Measurements from ENCODE around the gene DIABLO. TPM values are rescaled to one million over a fixed set of nuclear protein-coding genes. Genes with fewer than 3 reads are reported as not detected.

Gene DIABLO
- total RNA-seq, 1 experiment from 2014 or later = 74.6 TPM

- Histone ChIP-seq H3K23ac (ENCODE audit: insufficient read length, low read depth, low read length) (no peak overlapping the region), H3T11ph (ENCODE audit: low read length) (no peak overlapping the region), H3K79me1 (ENCODE audit: insufficient read depth, low read depth, low read length, poor library complexity, severe bottlenecking) (no peaks in the 10 kb centered on the region), H3K27ac (ENCODE audit: insufficient read length, low read depth, low read length) (no peak overlapping the region), H2BK15ac (ENCODE audit: low read depth, low read length) (no peak overlapping the region), H2AFZ (ENCODE audit: low read length) (no peak overlapping the region), H3K23me2 (ENCODE audit: insufficient read length, low read depth, low read length, poor library complexity, severe bottlenecking) (no peaks in the 10 kb centered on the region), H3K9me3 (ENCODE audit: control insufficient read depth, low read depth, low read length) (no peaks in the 10 kb centered on the region), H4K5ac (ENCODE audit: insufficient read length, low read depth, low read length) (no peak overlapping the region), H2BK12ac (ENCODE audit: insufficient read length, low read depth, low read length) (no peak overlapping the region), H3K14ac (ENCODE audit: insufficient read depth, low read length) (no peak overlapping the region), H3K4me1 (ENCODE audit: insufficient read depth, low read length) (no peaks in the 10 kb centered on the region), H2BK120ac (ENCODE audit: low read depth, low read length, poor library complexity, severe bottlenecking) (no peak overlapping the region), H4K8ac (replicated peaks; ENCODE audit: insufficient read length, low read depth, low read length) (no peak overlapping the region), H4K20me1 (ENCODE audit: control insufficient read depth, insufficient read depth, insufficient read length) (no peaks in the 10 kb centered on the region), H3K27me3 (ENCODE audit: insufficient read depth, low read length) (no peaks in the 10 kb centered on the region), H3K79me2 (ENCODE audit: insufficient read depth, low read length) (no peaks in the 10 kb centered on the region), H3K9ac (ENCODE audit: extremely low read depth, insufficient read length, low read length) (no peak overlapping the region), H2AK5ac (ENCODE audit: insufficient read length, low read length) (no peak overlapping the region), H4K91ac (ENCODE audit: insufficient read length, low read depth, low read length) (no peak overlapping the region), H2BK5ac (ENCODE audit: insufficient read length, low read length) (no peak overlapping the region), H3K56ac (ENCODE audit: insufficient read length, low read depth, low read length) (no peak overlapping the region), H3K4ac (ENCODE audit: low read depth, low read length) (no peak overlapping the region), H3K4me2 (ENCODE audit: insufficient read depth, insufficient read length, low read length) (no peak overlapping the region), H3K18ac (ENCODE audit: insufficient read length, low read depth, low read length) (no peak overlapping the region), H2BK20ac (ENCODE audit: low read depth, low read length, poor library complexity, severe bottlenecking) (no peak overlapping the region)
- Mint-ChIP-seq H3K4me1 (no peaks in the 10 kb centered on the region), H3K27ac (no peak overlapping the region; a peak in 1 of 7 replicates), H3K9me3 (no peaks in the 10 kb centered on the region; a peak in 1 of 5 replicates), H3K27me3 (ENCODE audit: low read depth) (no peaks in the 10 kb centered on the region), H3K4me3 (no peak overlapping the region), H3K36me3 (ENCODE audit: insufficient read depth in 1 of 3, low read depth in 3 of 3) (peaks cover 9 to 49% (median 37%) of the 10 kb centered on the region in 3 experiments)
- no CpG with 5 or more reads among the region's 5 CpGs for WGBS (ENCODE audit: extremely low coverage, insufficient read length, low lambda C conversion rate)
- DNase-seq = no peak
- no peak for TF ChIP-seq CTCF (conservative IDR thresholded peaks at IDR 0.05)
Observed at GRCh38 chr12:122238861-122239260, 13.0 kb upstream of the DIABLO start.
